SK-N-SH treated with all-trans-retinoic acid at 6 μM for 48 hours (cell line): ENCODE data around the gene AGO4.

Source experiments
- ATAC-seq: fragments of 200-7000 bp; cut with Tn5 transposase; 3 replicates; pipeline ENCODE4 v1.9.1; 2020; ENCODE audit warnings: mild to moderate bottlenecking, moderate library complexity
- BACH2 ChIP-seq: fragments of 250-450 bp; sonication (Bioruptor Pico); IDR thresholded peaks from 2 replicates; pipeline ENCODE4 v1.9.0; 2021; ENCODE audit warnings: mild to moderate bottlenecking, borderline replicate concordance
- CSDC2 ChIP-seq: fragments of 250-450 bp; sonication (Bioruptor Pico); IDR thresholded peaks from 2 replicates; pipeline ENCODE4 v1.5.0; 2020; ENCODE audit warnings: mild to moderate bottlenecking, moderate library complexity
- ESRRG ChIP-seq: fragments of 250-450 bp; sonication (Bioruptor Pico); IDR thresholded peaks from 2 replicates; pipeline ENCODE4 v1.6.1; 2021; ENCODE audit warnings: mild to moderate bottlenecking
- GLIS3 ChIP-seq: fragments of 250-450 bp; sonication (Bioruptor Pico); IDR thresholded peaks from 2 replicates; pipeline ENCODE4 v1.5.0; 2020; ENCODE audit warnings: mild to moderate bottlenecking, moderate library complexity
- ISL1 ChIP-seq: fragments of 250-450 bp; sonication (Bioruptor Pico); IDR thresholded peaks from 2 replicates; pipeline ENCODE4 v2.1.2; 2022; ENCODE audit warnings: mild to moderate bottlenecking, moderate library complexity
- OSR1 ChIP-seq: fragments of 250-450 bp; sonication (Bioruptor Pico); IDR thresholded peaks from 2 replicates; pipeline ENCODE4 v1.8.0; 2022; ENCODE audit warnings: moderate library complexity, mild to moderate bottlenecking, inconsistent platforms
- PPARA ChIP-seq: fragments of 250-450 bp; sonication (Bioruptor Pico); IDR thresholded peaks from 2 replicates; pipeline ENCODE4 v1.5.0; 2020; ENCODE audit warnings: mild to moderate bottlenecking, borderline replicate concordance
- TCF4 ChIP-seq: fragments of 250-450 bp; sonication (Bioruptor Pico); IDR thresholded peaks from 2 replicates; pipeline ENCODE4 v1.8.0; 2021; ENCODE audit warnings: mild to moderate bottlenecking, moderate library complexity, borderline replicate concordance
- TOX ChIP-seq: fragments of 250-450 bp; sonication (Bioruptor Pico); IDR thresholded peaks from 2 replicates; pipeline ENCODE4 v1.8.0; 2021; ENCODE audit warnings: mild to moderate bottlenecking, moderate library complexity, borderline replicate concordance
- ZFP3 ChIP-seq: fragments of 250-450 bp; sonication (Bioruptor Pico); IDR thresholded peaks from 2 replicates; pipeline ENCODE4 v1.5.0; 2020; ENCODE audit warnings: mild to moderate bottlenecking, moderate library complexity
- ZFP30 ChIP-seq: fragments of 450-650 bp; formaldehyde crosslinking; IDR thresholded peaks from 2 replicates; pipeline ENCODE4 v1.5.0; 2022; ENCODE audit warnings: mild to moderate bottlenecking, moderate library complexity
- ZNF70 ChIP-seq: fragments of 450-650 bp; formaldehyde crosslinking; IDR thresholded peaks from 2 replicates; pipeline ENCODE4 v1.5.0; 2020; ENCODE audit warnings: mild to moderate bottlenecking, moderate library complexity
- TF ChIP-seq, protein P1 (sequence below): fragments of 250-450 bp; sonication (Bioruptor Pico); IDR thresholded peaks from 2 replicates; pipeline ENCODE4 v1.8.0; 2020; ENCODE audit warnings: mild to moderate bottlenecking, moderate library complexity, borderline replicate concordance
- TF ChIP-seq, protein P2 (sequence below): fragments of 250-450 bp; sonication (Bioruptor Pico); IDR thresholded peaks from 2 replicates; pipeline ENCODE4 v1.5.1; 2020; ENCODE audit warnings: low read depth, mild to moderate bottlenecking, moderate library complexity
- TF ChIP-seq, protein P3 (sequence below): fragments of 250-450 bp; sonication (Bioruptor Pico); IDR thresholded peaks from 2 replicates; pipeline ENCODE4 v1.5.1; 2021; ENCODE audit warnings: mild to moderate bottlenecking, moderate library complexity
- TF ChIP-seq, protein P4 (sequence below): fragments of 250-450 bp; sonication (Bioruptor Pico); IDR thresholded peaks from 2 replicates; pipeline ENCODE4 v1.8.0; 2021; ENCODE audit warnings: low read depth, mild to moderate bottlenecking, moderate library complexity, borderline replicate concordance
- TF ChIP-seq, protein P5 (sequence below): fragments of 250-450 bp; sonication (Bioruptor Pico); IDR thresholded peaks from 2 replicates; pipeline ENCODE4 v1.5.0; 2020; ENCODE audit warnings: mild to moderate bottlenecking, moderate library complexity

Gene AGO4

DNA sequence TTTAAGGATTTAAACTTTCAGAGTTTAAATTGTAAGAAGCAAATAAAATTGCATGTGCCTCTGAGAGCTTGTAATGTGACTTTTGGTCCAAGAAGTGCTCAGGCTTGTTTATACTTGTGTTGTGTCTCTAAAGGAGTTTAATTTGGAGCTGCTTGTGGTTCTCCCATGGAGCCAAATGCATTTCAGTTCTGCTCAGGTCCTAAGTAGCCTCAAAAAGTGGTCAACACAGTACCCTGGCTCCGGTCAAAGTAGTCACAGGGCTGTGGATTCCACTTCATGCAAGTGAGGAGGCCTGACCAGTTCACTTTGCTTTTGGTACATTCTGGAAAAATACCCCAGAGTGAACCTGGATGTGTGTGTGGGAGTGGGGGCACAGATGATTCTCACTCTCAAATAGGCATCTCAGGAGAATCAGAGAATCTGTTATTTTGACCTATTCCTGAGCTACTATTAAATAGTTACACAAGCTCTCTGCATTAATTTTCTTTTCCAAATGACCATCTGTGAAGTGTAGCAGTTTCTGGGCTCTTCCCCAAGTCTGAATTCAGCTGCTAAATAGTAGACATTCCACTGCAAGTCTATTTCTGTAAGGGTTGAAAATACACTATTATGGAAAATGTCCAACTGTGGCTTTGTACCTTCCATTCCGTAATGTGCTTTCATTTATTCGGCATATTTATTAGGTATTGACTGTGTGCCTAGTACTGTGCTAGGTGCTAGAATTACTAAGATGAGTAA lies 43.5 kb downstream of the AGO4 start:
- ATAC-seq, result peak; percentile 78
- TF ChIP-seq ISL1 (CRISPR knock-in tag), result no peak
- TF ChIP-seq TOX (CRISPR knock-in tag), result no peak
- TF ChIP-seq ESRRG (CRISPR knock-in tag), result no peak
- TF ChIP-seq ZNF70 (CRISPR knock-in tag), result no peak
- TF ChIP-seq, protein P1, sequence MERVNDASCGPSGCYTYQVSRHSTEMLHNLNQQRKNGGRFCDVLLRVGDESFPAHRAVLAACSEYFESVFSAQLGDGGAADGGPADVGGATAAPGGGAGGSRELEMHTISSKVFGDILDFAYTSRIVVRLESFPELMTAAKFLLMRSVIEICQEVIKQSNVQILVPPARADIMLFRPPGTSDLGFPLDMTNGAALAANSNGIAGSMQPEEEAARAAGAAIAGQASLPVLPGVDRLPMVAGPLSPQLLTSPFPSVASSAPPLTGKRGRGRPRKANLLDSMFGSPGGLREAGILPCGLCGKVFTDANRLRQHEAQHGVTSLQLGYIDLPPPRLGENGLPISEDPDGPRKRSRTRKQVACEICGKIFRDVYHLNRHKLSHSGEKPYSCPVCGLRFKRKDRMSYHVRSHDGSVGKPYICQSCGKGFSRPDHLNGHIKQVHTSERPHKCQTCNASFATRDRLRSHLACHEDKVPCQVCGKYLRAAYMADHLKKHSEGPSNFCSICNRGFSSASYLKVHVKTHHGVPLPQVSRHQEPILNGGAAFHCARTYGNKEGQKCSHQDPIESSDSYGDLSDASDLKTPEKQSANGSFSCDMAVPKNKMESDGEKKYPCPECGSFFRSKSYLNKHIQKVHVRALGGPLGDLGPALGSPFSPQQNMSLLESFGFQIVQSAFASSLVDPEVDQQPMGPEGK, result no peak
- no peak for TF ChIP-seq TCF4
- no peak for TF ChIP-seq ZFP30 (CRISPR knock-in tag)
- TF ChIP-seq CSDC2 (CRISPR knock-in tag), result no peak
- TF ChIP-seq, protein P2, sequence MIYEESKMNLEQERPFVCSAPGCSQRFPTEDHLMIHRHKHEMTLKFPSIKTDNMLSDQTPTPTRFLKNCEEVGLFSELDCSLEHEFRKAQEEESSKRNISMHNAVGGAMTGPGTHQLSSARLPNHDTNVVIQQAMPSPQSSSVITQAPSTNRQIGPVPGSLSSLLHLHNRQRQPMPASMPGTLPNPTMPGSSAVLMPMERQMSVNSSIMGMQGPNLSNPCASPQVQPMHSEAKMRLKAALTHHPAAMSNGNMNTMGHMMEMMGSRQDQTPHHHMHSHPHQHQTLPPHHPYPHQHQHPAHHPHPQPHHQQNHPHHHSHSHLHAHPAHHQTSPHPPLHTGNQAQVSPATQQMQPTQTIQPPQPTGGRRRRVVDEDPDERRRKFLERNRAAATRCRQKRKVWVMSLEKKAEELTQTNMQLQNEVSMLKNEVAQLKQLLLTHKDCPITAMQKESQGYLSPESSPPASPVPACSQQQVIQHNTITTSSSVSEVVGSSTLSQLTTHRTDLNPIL (CRISPR knock-in tag), result no peak
- TF ChIP-seq ZFP3 (CRISPR knock-in tag), result no peak
- TF ChIP-seq, protein P3, sequence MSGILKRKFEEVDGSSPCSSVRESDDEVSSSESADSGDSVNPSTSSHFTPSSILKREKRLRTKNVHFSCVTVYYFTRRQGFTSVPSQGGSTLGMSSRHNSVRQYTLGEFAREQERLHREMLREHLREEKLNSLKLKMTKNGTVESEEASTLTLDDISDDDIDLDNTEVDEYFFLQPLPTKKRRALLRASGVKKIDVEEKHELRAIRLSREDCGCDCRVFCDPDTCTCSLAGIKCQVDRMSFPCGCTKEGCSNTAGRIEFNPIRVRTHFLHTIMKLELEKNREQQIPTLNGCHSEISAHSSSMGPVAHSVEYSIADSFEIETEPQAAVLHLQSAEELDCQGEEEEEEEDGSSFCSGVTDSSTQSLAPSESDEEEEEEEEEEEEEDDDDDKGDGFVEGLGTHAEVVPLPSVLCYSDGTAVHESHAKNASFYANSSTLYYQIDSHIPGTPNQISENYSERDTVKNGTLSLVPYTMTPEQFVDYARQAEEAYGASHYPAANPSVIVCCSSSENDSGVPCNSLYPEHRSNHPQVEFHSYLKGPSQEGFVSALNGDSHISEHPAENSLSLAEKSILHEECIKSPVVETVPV (CRISPR knock-in tag), result no peak

DNA sequence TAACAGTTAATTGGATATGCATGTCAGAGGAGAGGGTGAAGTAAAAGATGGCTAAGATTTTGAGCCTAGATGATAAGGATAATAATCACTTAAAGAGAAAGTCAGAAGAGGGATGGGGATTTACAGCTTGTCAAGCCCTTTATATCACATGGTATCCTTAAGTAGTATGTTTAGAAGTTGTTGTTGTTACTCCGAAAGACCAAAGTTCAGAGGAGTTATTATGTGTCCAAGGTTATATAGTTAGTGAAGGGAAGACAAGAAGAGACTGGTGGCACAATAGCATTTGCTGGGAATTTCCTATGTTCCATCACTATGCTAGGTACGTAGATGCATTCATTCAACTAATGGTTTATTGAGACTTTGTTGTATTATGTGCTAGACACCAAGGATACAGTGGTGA lies 44.4 kb downstream of the AGO4 start:
- TF ChIP-seq ESRRG (CRISPR knock-in tag) (no peak), GLIS3 (CRISPR knock-in tag) (no peak)
- no peak for ATAC-seq

DNA sequence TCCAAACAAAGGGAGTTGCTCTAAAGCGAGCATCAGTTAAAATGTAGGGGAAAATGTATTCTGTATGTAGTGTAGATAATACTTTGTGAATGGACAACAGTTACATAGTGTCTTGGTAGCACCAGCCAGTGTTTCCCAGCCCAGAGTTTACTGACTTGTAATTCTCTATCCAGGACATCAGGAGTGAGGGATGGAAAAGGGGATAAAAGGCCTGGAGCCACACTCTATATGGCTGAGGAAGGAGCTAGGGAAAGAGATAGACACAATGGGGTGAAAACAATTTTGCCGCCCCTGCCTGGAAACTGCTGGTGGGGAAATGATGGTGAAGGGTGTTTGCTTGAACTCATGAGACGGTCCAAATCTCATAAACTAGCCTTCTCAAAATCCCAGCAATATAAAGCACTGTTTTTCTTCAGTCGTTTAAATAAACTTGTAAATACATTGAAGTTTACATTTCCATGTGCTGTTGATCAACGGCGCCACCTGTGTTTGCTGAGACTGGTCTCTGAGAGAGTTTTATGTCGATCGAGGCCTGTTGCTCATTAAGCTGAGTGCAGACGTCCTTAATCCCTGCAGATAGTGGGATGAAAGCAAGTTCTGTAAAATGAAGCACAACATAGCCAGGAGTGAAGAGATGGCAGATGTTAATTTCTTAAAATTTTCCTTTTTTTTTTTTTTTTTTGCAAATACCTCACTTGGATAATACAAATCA lies 47.3 kb downstream of the AGO4 start:
- ATAC-seq, result peak; percentile 21; the same call in 1 of the 3 replicates
- TF ChIP-seq, protein P4, sequence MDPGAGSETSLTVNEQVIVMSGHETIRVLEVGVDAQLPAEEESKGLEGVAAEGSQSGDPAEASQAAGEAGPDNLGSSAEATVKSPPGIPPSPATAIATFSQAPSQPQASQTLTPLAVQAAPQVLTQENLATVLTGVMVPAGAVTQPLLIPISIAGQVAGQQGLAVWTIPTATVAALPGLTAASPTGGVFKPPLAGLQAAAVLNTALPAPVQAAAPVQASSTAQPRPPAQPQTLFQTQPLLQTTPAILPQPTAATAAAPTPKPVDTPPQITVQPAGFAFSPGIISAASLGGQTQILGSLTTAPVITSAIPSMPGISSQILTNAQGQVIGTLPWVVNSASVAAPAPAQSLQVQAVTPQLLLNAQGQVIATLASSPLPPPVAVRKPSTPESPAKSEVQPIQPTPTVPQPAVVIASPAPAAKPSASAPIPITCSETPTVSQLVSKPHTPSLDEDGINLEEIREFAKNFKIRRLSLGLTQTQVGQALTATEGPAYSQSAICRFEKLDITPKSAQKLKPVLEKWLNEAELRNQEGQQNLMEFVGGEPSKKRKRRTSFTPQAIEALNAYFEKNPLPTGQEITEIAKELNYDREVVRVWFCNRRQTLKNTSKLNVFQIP (CRISPR knock-in tag), result no peak
- TF ChIP-seq OSR1 (CRISPR knock-in tag) (no peak), TCF4 (peak; percentile 52; the same call in 1 of the 2 replicates), BACH2 (CRISPR knock-in tag) (no peak)
- TF ChIP-seq, protein P5, sequence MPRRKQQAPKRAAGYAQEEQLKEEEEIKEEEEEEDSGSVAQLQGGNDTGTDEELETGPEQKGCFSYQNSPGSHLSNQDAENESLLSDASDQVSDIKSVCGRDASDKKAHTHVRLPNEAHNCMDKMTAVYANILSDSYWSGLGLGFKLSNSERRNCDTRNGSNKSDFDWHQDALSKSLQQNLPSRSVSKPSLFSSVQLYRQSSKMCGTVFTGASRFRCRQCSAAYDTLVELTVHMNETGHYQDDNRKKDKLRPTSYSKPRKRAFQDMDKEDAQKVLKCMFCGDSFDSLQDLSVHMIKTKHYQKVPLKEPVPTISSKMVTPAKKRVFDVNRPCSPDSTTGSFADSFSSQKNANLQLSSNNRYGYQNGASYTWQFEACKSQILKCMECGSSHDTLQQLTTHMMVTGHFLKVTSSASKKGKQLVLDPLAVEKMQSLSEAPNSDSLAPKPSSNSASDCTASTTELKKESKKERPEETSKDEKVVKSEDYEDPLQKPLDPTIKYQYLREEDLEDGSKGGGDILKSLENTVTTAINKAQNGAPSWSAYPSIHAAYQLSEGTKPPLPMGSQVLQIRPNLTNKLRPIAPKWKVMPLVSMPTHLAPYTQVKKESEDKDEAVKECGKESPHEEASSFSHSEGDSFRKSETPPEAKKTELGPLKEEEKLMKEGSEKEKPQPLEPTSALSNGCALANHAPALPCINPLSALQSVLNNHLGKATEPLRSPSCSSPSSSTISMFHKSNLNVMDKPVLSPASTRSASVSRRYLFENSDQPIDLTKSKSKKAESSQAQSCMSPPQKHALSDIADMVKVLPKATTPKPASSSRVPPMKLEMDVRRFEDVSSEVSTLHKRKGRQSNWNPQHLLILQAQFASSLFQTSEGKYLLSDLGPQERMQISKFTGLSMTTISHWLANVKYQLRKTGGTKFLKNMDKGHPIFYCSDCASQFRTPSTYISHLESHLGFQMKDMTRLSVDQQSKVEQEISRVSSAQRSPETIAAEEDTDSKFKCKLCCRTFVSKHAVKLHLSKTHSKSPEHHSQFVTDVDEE (CRISPR knock-in tag), result no peak

DNA sequence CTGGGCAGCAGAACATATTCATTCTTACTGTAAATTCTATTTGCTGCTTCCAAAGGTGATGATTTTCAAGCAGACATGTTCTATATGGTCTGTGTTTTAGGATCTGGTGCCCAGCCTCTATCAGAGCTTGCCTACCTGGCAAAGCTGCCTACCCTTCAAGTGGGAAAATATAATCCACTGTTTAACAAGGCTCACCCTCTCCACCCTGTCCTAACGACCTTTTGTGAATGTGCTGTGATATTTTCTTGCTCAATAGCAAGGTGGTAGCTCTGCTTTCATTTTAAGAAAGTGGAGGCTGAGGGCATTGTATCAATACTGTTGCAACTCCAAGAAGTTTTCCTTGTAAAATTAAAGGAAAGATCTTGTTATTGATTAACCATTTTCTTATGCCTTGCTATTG lies 49.1 kb downstream of the AGO4 start:
- no peak for ATAC-seq
- TF ChIP-seq, protein P2 (CRISPR knock-in tag), result no peak
- TF ChIP-seq PPARA (CRISPR knock-in tag) (no peak), ZFP30 (CRISPR knock-in tag) (no peak)
